ENCODE results near the gene AMIGO3. TPM values are rescaled to one million over a fixed set of nuclear protein-coding genes. Genes with fewer than 3 reads are reported as not detected.

AMIGO3 gene
- total and polyA plus RNA-seq, 2 of the 8 experiments (the other 6 are each of a cell fraction or from before 2014, with no cell fraction given): 1.6 to 8.8 TPM

- no peak for TF ChIP-seq USF2 (IDR thresholded peaks at IDR 0.05; ENCODE audit: low read length)
- no peak for TF ChIP-seq TEAD4 (IDR thresholded peaks at IDR 0.05; ENCODE audit: low read depth, low read length)
- no peak for TF ChIP-seq CTBP2 (IDR thresholded peaks at IDR 0.05; ENCODE audit: borderline replicate concordance, insufficient read depth, insufficient read length, low read length)
- no peak for TF ChIP-seq KDM1A (IDR thresholded peaks at IDR 0.05; ENCODE audit: borderline replicate concordance, low read length)
Observed at GRCh38 chr3:49706456-49707112, 12.9 kb downstream of the AMIGO3 start (continued).
